Activated naive CD4-positive, alpha-beta T cell treated with anti-CD3 and anti-CD28 coated beads, Interleukin-2, amount 50 U/mL, for 24 hours (primary cell): ENCODE measurements around the gene TTC12.
"Not testable (repeated sequence)": the region's sequence is repeated elsewhere in the genome, so short reads cannot be mapped to it uniquely, and the experiment has no call there.

Experiments used
- H3K27ac Mint-ChIP-seq: one replicate; pipeline ENCODE4 v1.8.0; 2021; ENCODE audit warnings: mild to moderate bottlenecking, mixed read lengths
- H3K27me3 Mint-ChIP-seq: one replicate; pipeline ENCODE4 v1.8.0; 2021; ENCODE audit warnings: mixed read lengths
- H3K36me3 Mint-ChIP-seq: one replicate; pipeline ENCODE4 v1.8.0; 2021; ENCODE audit warnings: mixed read lengths
- H3K4me1 Mint-ChIP-seq: one replicate; pipeline ENCODE4 v1.8.0; 2021; ENCODE audit warnings: mixed read lengths
- H3K4me3 Mint-ChIP-seq: one replicate; pipeline ENCODE4 v1.8.0; 2021; ENCODE audit warnings: mild to moderate bottlenecking, mixed read lengths
- H3K9me3 Mint-ChIP-seq: one replicate; pipeline ENCODE4 v1.8.0; 2021; ENCODE audit warnings: mixed read lengths

Gene TTC12

DNA sequence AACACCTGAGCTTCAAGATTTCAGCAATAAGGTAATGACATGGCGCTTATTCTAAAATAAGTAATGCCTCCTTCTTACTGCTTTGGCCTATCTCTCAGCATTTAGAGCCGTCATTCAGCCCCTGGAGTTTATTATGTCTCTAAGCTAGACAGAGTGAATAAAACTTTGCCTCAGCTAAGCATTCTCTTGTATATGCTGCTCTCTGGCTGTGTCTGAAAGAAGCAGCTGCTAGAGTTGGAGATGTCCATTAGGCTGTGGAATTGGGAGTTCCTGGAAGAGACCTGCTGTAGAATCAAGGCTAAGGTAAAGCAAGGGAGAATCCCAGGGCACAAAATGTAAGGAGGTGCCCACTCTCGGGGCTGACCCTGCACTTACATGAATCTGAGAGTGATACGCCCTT lies 35.5 kb upstream of the TTC12 start:
- H3K4me1 Mint-ChIP-seq, result no peaks in the 10 kb centered on the region
- no peaks in the 10 kb centered on the region for H3K27me3 Mint-ChIP-seq
- H3K4me3 Mint-ChIP-seq, result no peak overlapping the region
- no peak overlapping the region for H3K27ac Mint-ChIP-seq
- no peaks in the 10 kb centered on the region for H3K9me3 Mint-ChIP-seq
- H3K36me3 Mint-ChIP-seq, result no peaks in the 10 kb centered on the region

DNA sequence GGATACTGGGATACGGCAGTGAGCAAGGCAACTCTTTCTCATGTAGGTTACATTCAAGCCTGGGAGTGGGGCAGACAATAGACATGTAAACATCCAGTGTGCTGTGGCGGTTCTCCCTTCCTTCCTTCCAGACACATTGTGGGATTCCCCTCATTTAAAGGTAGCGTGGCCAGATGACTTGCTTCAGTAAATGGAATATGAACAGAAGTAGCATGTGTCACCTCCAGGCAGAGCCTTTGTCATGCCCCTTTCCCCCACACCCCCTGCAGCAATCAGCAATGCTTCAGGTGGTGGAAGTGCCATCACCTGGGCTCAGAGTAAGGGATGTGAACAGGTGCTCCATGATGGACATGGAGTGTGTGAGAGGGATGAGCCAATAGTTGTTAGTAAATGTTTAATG lies 34.8 kb upstream of the TTC12 start:
- no peaks in the 10 kb centered on the region for H3K9me3 Mint-ChIP-seq
- H3K4me3 Mint-ChIP-seq, result no peak overlapping the region
- no peak overlapping the region for H3K27ac Mint-ChIP-seq
- no peaks in the 10 kb centered on the region for H3K27me3 Mint-ChIP-seq
- H3K36me3 Mint-ChIP-seq, result no peaks in the 10 kb centered on the region
- no peaks in the 10 kb centered on the region for H3K4me1 Mint-ChIP-seq

DNA sequence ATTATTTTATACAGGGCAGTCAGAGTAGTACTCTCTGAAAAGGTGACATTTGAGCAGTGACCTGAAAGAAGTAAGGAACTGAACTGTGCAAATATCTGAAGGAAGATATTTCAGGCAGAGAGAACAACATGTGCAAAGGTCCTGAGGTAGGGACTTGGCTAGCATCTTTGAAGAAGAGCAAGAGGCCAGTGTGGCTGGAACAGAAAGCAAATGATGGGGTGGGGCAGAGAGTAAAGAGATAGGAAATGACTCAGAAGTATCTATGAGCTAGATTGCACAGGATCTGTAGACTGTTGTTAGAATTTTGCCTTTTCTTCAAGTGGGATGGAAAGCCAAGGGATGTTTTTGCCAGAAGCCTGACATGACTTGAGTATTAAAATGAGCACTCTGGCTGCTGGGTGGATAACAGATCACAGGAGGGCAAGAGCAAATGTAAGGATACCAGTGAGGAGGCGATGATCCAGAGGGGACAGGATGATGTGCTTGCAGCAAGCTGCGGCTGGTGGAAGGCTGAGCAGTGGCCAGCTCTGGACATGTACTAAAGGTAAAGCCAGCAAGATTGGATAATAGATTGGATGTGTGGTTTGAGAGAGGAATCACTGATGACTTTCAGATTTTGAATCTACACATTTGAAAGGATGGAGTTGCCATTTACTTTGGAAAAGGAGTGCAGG lies 33.2 kb upstream of the TTC12 start:
- no peaks in the 10 kb centered on the region for H3K9me3 Mint-ChIP-seq
- H3K27ac Mint-ChIP-seq, result no peak overlapping the region
- H3K4me3 Mint-ChIP-seq, result no peak overlapping the region
- H3K36me3 Mint-ChIP-seq, result no peaks in the 10 kb centered on the region
- no peaks in the 10 kb centered on the region for H3K27me3 Mint-ChIP-seq
- no peaks in the 10 kb centered on the region for H3K4me1 Mint-ChIP-seq

DNA sequence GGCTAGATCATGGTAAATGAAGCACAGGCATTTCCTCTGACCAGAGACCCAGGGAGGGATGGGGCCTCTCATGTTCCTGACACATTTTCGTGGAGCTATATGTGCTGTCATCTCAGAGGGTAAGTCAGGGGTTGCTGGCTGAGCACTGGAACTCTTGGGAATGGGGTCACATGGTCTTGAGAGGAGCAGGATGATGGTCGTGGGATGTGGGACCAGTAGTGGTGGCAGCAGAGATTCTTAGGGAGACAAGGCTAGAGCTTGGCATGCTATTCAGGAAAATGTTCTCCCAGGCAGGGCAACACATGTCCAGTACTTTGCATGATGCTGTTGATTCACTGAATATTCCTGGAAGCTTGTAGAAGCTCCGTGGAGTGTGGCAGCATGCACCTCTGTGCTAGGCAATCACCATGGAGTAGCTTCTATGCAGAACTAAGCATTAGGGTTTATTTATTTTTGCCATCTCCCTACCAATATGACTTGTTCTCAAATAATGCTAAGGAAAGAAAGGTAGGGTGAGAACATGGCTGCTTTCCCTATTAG lies 31.4 kb upstream of the TTC12 start:
- no peak overlapping the region for H3K4me3 Mint-ChIP-seq
- no peaks in the 10 kb centered on the region for H3K9me3 Mint-ChIP-seq
- H3K27ac Mint-ChIP-seq, result no peak overlapping the region
- no peaks in the 10 kb centered on the region for H3K27me3 Mint-ChIP-seq
- H3K4me1 Mint-ChIP-seq, result no peaks in the 10 kb centered on the region
- H3K36me3 Mint-ChIP-seq, result no peaks in the 10 kb centered on the region

DNA sequence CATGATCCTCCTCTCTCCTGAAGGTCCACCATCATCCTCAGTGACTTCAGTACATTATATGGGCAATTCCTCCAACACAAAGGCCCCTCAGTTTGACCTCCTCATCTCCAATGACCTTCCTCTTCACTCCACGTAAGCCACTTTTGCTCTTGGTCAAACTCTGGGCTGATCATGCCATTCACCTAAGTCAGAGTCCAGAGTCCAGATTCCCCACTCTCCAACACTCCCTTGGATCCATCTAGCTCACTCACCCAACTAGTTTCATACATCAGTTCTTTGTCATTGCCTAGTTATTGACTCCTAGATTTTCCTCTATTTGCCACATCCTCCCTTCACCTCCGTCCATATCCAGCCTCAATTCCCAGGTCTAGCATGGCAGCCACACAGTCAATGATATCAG lies 30.5 kb upstream of the TTC12 start:
- Mint-ChIP-seq H3K27ac (no peak overlapping the region), H3K9me3 (no peaks in the 10 kb centered on the region), H3K36me3 (no peaks in the 10 kb centered on the region), H3K27me3 (no peaks in the 10 kb centered on the region), H3K4me1 (no peaks in the 10 kb centered on the region), H3K4me3 (no peak overlapping the region)

DNA sequence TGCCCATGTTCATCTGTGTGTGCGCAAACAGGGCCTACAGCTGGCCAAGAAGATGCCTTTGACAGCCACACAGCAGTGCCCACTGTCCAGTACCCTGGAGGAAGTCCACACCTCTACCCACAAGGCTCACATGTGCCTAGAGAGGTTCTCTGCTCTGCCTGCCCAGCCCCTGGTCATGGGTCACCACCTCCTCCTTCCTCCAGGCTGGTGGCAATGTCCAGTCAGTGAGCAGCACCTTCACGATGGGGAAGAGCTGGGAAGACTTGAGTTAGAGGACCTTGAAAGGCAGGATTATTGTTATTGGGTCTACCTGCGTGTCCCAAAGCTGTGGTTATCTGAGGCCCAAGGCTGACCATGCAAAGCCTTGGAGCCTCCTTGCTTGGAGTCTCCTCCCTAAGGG lies 28.4 kb upstream of the TTC12 start:
- no peaks in the 10 kb centered on the region for H3K4me1 Mint-ChIP-seq
- no peaks in the 10 kb centered on the region for H3K27me3 Mint-ChIP-seq
- H3K9me3 Mint-ChIP-seq, result no peaks in the 10 kb centered on the region
- H3K27ac Mint-ChIP-seq, result no peak overlapping the region
- no peak overlapping the region for H3K4me3 Mint-ChIP-seq
- H3K36me3 Mint-ChIP-seq, result no peaks in the 10 kb centered on the region

- Mint-ChIP-seq H3K9me3 (no peaks in the 10 kb centered on the region), H3K4me3 (no peak overlapping the region), H3K27ac (no peak overlapping the region), H3K36me3 (no peaks in the 10 kb centered on the region), H3K4me1 (no peaks in the 10 kb centered on the region), H3K27me3 (no peaks in the 10 kb centered on the region)
Observed at GRCh38 chr11:113286509-113287497, 27.6 kb upstream of the TTC12 start.

DNA sequence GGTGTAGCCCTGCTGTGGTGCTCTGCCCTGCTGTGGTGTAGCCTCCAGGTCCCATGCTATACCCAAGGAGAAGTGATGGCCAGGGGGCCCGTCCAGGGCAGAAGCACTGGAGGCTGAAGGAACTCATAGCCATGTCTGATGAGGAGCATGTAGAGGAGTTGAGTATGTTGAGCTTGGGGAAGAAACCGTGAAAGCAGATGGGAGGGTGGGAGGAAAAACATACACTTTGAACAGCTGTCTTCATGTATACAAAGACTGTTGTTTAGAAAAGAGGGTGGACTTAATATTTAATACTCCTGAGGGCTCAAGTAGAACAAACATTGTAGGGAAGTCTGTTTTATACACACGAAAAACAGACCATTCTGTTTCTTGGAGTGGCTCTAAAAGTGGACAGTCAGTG lies 26.6 kb upstream of the TTC12 start:
- Mint-ChIP-seq H3K36me3 (no peaks in the 10 kb centered on the region), H3K4me3 (no peak overlapping the region), H3K4me1 (no peaks in the 10 kb centered on the region), H3K27ac (no peak overlapping the region), H3K27me3 (no peaks in the 10 kb centered on the region), H3K9me3 (no peaks in the 10 kb centered on the region)

- H3K9me3 Mint-ChIP-seq, result no peaks in the 10 kb centered on the region
- H3K27me3 Mint-ChIP-seq, result no peaks in the 10 kb centered on the region
- H3K27ac Mint-ChIP-seq, result no peak overlapping the region
- H3K4me1 Mint-ChIP-seq, result no peaks in the 10 kb centered on the region
- no peak overlapping the region for H3K4me3 Mint-ChIP-seq
- no peaks in the 10 kb centered on the region for H3K36me3 Mint-ChIP-seq
Observed at GRCh38 chr11:113288286-113288863, 26.0 kb upstream of the TTC12 start.

GRCh38 chr11:113289431-113290187 lies 24.8 kb upstream of the TTC12 start:
- no peaks in the 10 kb centered on the region for H3K36me3 Mint-ChIP-seq
- H3K27me3 Mint-ChIP-seq, result no peaks in the 10 kb centered on the region
- no peaks in the 10 kb centered on the region for H3K9me3 Mint-ChIP-seq
- no peak overlapping the region for H3K4me3 Mint-ChIP-seq
- H3K4me1 Mint-ChIP-seq, result no peaks in the 10 kb centered on the region
- no peak overlapping the region for H3K27ac Mint-ChIP-seq

DNA sequence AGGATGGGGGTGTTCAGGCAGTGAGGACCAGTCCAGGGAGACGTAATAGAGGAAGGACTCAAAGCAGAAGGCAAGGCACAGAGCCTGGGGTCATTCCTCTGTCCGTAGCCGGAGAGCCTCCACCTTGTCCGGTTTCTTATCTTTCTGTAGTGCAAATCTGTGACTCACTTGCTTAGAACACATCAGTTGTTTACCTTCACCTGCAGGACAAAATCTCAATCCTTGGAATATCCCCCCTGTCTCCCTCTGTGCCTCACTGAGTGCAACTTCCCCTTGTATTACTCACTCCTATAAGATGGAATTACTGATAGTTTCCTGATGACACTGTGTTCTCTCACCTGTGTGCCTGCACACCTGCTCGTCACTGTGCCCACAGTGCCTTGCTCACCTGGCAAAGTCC lies 20.4 kb upstream of the TTC12 start:
- no peaks in the 10 kb centered on the region for H3K4me1 Mint-ChIP-seq
- no peak overlapping the region for H3K4me3 Mint-ChIP-seq
- no peaks in the 10 kb centered on the region for H3K36me3 Mint-ChIP-seq
- H3K27ac Mint-ChIP-seq, result no peak overlapping the region
- H3K9me3 Mint-ChIP-seq, result no peaks in the 10 kb centered on the region
- H3K27me3 Mint-ChIP-seq, result peaks cover 10% of the 10 kb centered on the region

GRCh38 chr11:113295993-113296392 lies 18.4 kb upstream of the TTC12 start:
- Mint-ChIP-seq H3K4me3 (no peak overlapping the region), H3K4me1 (no peaks in the 10 kb centered on the region), H3K36me3 (no peaks in the 10 kb centered on the region), H3K27ac (no peak overlapping the region), H3K27me3 (peaks cover 12% of the 10 kb centered on the region), H3K9me3 (no peaks in the 10 kb centered on the region)

GRCh38 chr11:113296447-113297205 lies 17.8 kb upstream of the TTC12 start:
- H3K4me3 Mint-ChIP-seq, result no peak overlapping the region
- no peaks in the 10 kb centered on the region for H3K4me1 Mint-ChIP-seq
- H3K27ac Mint-ChIP-seq, result no peak overlapping the region
- H3K9me3 Mint-ChIP-seq, result no peaks in the 10 kb centered on the region
- peaks cover 15% of the 10 kb centered on the region for H3K27me3 Mint-ChIP-seq
- no peaks in the 10 kb centered on the region for H3K36me3 Mint-ChIP-seq

GRCh38 chr11:113298496-113298895 lies 15.9 kb upstream of the TTC12 start:
- H3K4me3 Mint-ChIP-seq, H3K36me3 Mint-ChIP-seq, H3K9me3 Mint-ChIP-seq, H3K27ac Mint-ChIP-seq, H3K4me1 Mint-ChIP-seq: not testable (repeated sequence)
- H3K27me3 Mint-ChIP-seq, result peaks cover 16% of the 10 kb centered on the region

DNA sequence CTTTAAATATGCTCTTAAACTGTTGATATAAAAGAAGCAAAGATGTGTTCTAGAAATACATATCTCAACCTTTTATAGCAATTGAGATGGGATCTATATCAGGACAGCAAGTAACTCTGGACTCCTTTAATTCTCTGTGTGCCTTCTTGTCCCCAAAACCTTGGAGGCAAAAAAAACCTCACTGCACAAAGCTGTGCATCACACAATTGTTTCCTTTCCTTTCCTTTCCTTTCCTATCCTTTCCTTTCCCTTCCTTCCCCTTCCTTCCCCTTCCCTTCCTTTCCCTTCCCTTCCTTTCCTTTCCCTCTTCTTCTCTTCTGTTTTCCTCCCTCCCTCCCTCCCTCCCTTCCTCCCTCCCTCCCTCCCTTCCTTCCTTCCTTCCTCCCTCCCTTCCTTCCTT lies 9.5 kb upstream of the TTC12 start:
- no peaks in the 10 kb centered on the region for H3K36me3 Mint-ChIP-seq
- H3K9me3 Mint-ChIP-seq, result no peaks in the 10 kb centered on the region
- H3K4me3 Mint-ChIP-seq, result no peak overlapping the region
- no peak overlapping the region for H3K27ac Mint-ChIP-seq
- peaks cover 3% of the 10 kb centered on the region for H3K27me3 Mint-ChIP-seq
- H3K4me1 Mint-ChIP-seq, result peaks cover 4% of the 10 kb centered on the region
